ENCODE measurements around the gene CHN2.

Gene CHN2

GRCh38 chr7:29196971-29197595 is 2.5 kb downstream of the CHN2 start:
- H3K27ac ChIP-seq: peak overlapping the region; percentile 72
- no peaks in the 10 kb centered on the region for H3K27me3 ChIP-seq (ENCODE audit: insufficient read depth, low read depth)
- TF ChIP-seq, protein P1, sequence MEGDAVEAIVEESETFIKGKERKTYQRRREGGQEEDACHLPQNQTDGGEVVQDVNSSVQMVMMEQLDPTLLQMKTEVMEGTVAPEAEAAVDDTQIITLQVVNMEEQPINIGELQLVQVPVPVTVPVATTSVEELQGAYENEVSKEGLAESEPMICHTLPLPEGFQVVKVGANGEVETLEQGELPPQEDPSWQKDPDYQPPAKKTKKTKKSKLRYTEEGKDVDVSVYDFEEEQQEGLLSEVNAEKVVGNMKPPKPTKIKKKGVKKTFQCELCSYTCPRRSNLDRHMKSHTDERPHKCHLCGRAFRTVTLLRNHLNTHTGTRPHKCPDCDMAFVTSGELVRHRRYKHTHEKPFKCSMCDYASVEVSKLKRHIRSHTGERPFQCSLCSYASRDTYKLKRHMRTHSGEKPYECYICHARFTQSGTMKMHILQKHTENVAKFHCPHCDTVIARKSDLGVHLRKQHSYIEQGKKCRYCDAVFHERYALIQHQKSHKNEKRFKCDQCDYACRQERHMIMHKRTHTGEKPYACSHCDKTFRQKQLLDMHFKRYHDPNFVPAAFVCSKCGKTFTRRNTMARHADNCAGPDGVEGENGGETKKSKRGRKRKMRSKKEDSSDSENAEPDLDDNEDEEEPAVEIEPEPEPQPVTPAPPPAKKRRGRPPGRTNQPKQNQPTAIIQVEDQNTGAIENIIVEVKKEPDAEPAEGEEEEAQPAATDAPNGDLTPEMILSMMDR (conservative IDR thresholded peaks at IDR 0.05; ENCODE audit: low read depth, low read length): no peak
- no peak overlapping the region for H3K4me3 ChIP-seq (IDR thresholded peaks at IDR 0.05; ENCODE audit: insufficient read depth, low read depth, low read length)
- no peak overlapping the region; the same call in 1 of the 2 replicates for H2AFZ ChIP-seq (ENCODE audit: low read depth)
- no peaks in the 10 kb centered on the region for H3K36me3 ChIP-seq (ENCODE audit: insufficient read depth)
- peak overlapping the region; percentile 88 for H3K4me2 ChIP-seq
- H3K9ac ChIP-seq: peak overlapping the region; percentile 37; the same call in 1 of the 2 replicates
- peaks cover 36% of the 10 kb centered on the region for H3K4me1 ChIP-seq (ENCODE audit: low read depth, poor library complexity, severe bottlenecking)
- H3K79me2 ChIP-seq (ENCODE audit: insufficient read depth, low read depth): peaks cover 16% of the 10 kb centered on the region; the same call in 1 of the 2 replicates
- no peaks in the 10 kb centered on the region for H4K20me1 ChIP-seq (ENCODE audit: insufficient read depth)

DNA sequence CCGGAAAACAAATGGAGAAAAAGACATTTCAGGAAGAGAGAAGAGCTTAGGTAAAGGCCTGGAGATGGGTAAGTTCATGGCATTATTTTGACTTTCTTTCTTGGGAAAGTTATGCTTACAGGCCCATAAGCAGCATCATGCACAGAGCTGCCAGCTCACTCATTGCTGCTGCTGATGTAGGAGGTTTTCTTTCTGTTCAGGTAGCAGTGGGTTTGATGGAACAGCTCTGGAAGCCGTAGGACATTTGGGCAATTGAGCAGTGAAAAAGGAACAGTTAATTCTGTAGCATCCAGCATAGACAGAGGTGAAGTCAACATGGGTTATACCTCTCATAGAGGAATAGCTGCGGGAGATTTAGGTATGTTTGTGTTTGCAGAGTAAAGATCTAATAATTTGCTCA is 3.3 kb downstream of the CHN2 start:
- Histone ChIP-seq H3K27ac (no peak overlapping the region; the same call in 1 of the 2 replicates), H3K79me2 (ENCODE audit: insufficient read depth, low read depth) (peaks cover 18% of the 10 kb centered on the region; the same call in 1 of the 2 replicates), H3K4me1 (ENCODE audit: low read depth, poor library complexity, severe bottlenecking) (peaks cover 36% of the 10 kb centered on the region), H3K36me3 (ENCODE audit: insufficient read depth) (no peaks in the 10 kb centered on the region), H2AFZ (ENCODE audit: low read depth) (no peak overlapping the region), H4K20me1 (ENCODE audit: insufficient read depth) (no peaks in the 10 kb centered on the region), H3K9ac (no peak overlapping the region), H3K4me2 (peak overlapping the region; percentile 88), H3K4me3 (IDR thresholded peaks at IDR 0.05; ENCODE audit: insufficient read depth, low read depth, low read length) (no peak overlapping the region), H3K27me3 (ENCODE audit: insufficient read depth, low read depth) (no peaks in the 10 kb centered on the region)
- TF ChIP-seq, protein P1 (conservative IDR thresholded peaks at IDR 0.05; ENCODE audit: low read depth, low read length): no peak

- TF ChIP-seq, protein P1 (conservative IDR thresholded peaks at IDR 0.05; ENCODE audit: low read depth, low read length): no peak
- H3K9ac ChIP-seq: no peak overlapping the region
- no peak overlapping the region for H3K4me3 ChIP-seq (IDR thresholded peaks at IDR 0.05; ENCODE audit: insufficient read depth, low read depth, low read length)
- H3K27me3 ChIP-seq (ENCODE audit: insufficient read depth, low read depth): no peaks in the 10 kb centered on the region
- H4K20me1 ChIP-seq (ENCODE audit: insufficient read depth): no peaks in the 10 kb centered on the region
- no peaks in the 10 kb centered on the region for H3K36me3 ChIP-seq (ENCODE audit: insufficient read depth)
- H3K79me2 ChIP-seq (ENCODE audit: insufficient read depth, low read depth): peaks cover 18% of the 10 kb centered on the region; the same call in 1 of the 2 replicates
- H3K4me2 ChIP-seq: no peak overlapping the region
- H2AFZ ChIP-seq (ENCODE audit: low read depth): no peak overlapping the region
- H3K27ac ChIP-seq: no peak overlapping the region
- H3K4me1 ChIP-seq (ENCODE audit: low read depth, poor library complexity, severe bottlenecking): peaks cover 36% of the 10 kb centered on the region
Measured at GRCh38 chr7:29199776-29200175, 5.2 kb downstream of the CHN2 start.

GRCh38 chr7:29202651-29203069 is 8.1 kb downstream of the CHN2 start:
- Histone ChIP-seq H3K4me3 (IDR thresholded peaks at IDR 0.05; ENCODE audit: insufficient read depth, low read depth, low read length) (no peak overlapping the region), H3K4me1 (ENCODE audit: low read depth, poor library complexity, severe bottlenecking) (peaks cover 16% of the 10 kb centered on the region), H3K27ac (no peak overlapping the region), H4K20me1 (ENCODE audit: insufficient read depth) (no peaks in the 10 kb centered on the region), H3K36me3 (ENCODE audit: insufficient read depth) (no peaks in the 10 kb centered on the region), H3K79me2 (ENCODE audit: insufficient read depth, low read depth) (peaks cover 18% of the 10 kb centered on the region; the same call in 1 of the 2 replicates), H3K27me3 (ENCODE audit: insufficient read depth, low read depth) (no peaks in the 10 kb centered on the region), H2AFZ (ENCODE audit: low read depth) (no peak overlapping the region), H3K9ac (no peak overlapping the region), H3K4me2 (no peak overlapping the region)
- TF ChIP-seq, protein P1 (conservative IDR thresholded peaks at IDR 0.05; ENCODE audit: low read depth, low read length): no peak

All from KMS-11 (cell line).